Uterus (tissue), 4 donors: Measurements from ENCODE around the gene HLA-DOA. TPM values are rescaled to one million over a fixed set of nuclear protein-coding genes. Genes with fewer than 3 reads are reported as not detected.

Source experiments
- DNase-seq, 2 donors: peaks; one replicate each; pipeline ENCODE4 v3.0.0-alpha.2; 2019 to 2020
- H3K27ac ChIP-seq, 2 donors: fragments of 200-600 bp; sonication (generic); 1 replicate in 1 of 2; 2 replicates in 1 of 2; pipeline ENCODE4 v1.5.1; 2016 to 2018
- H3K27me3 ChIP-seq, 2 donors: fragments of 200-600 bp; sonication (generic); one replicate each; pipeline ENCODE4 v1.5.1; 2018 to 2019; ENCODE audit warnings: control low read depth in 1 of 2
- H3K36me3 ChIP-seq, 2 donors: fragments of 200-600 bp; sonication (generic); one replicate each; pipeline ENCODE4 v1.5.1; 2019; ENCODE audit warnings: control low read depth in 1 of 2
- H3K4me1 ChIP-seq, 2 donors: fragments of 200-600 bp; sonication (generic); one replicate each; pipeline ENCODE4 v1.5.1; 2018 to 2019; ENCODE audit warnings: control low read depth in 1 of 2
- H3K4me3 ChIP-seq, 2 donors: fragments of 200-600 bp; sonication (generic); 1 replicate in 1 of 2; 2 replicates in 1 of 2; pipeline ENCODE4 v1.5.1; 2018 to 2019; ENCODE audit warnings: mild to moderate bottlenecking in 1 of 2
- H3K9me3 ChIP-seq, 2 donors: fragments of 200-600 bp; sonication (generic); one replicate each; pipeline ENCODE4 v1.5.1; 2019; ENCODE audit warnings: control low read depth in 1 of 2
- POLR2A ChIP-seq, 2 donors: fragments of 450-650 bp; IDR thresholded peaks; one replicate each; pipeline ENCODE4 v1.6.1; 2016; ENCODE audit warnings: antibody characterized with exemption in 2 of 2, mild to moderate bottlenecking in 1 of 2, moderate library complexity in 1 of 2
- intact Hi-C: fragments of 100-400 bp; cut with DNase I; formaldehyde crosslinking; loops from one replicate; pipeline ENCODE4 v1.15.1; 2023; ENCODE audit warnings: low total_unique reads
- total RNA-seq, 4 donors: library from RNA; depleted of rRNA in 3 of 4; stranded (reverse); fragments of >200 nt in 3 of 4; gene quantifications; one replicate each; pipeline versions ENCODE4 v1.1.0 to v1.2.4, GENCODE V29; 2014 to 2023
- TF ChIP-seq, protein P1 (sequence below), 4 experiments: fragments of 200-600 bp in 2 of 4; fragments of 450-650 bp in 2 of 4; sonication (generic) in 2 of 4; IDR thresholded peaks; one replicate each; pipeline ENCODE4 v1.5.1; 2016 to 2019; ENCODE audit warnings: antibody characterized with exemption in 4 of 4, mild to moderate bottlenecking in 2 of 4, moderate library complexity in 1 of 4
- donor health status: DM: yes; HTN: yes; CAD: no.

HLA-DOA gene
- total RNA-seq, 4 donors from 2014 or later = 8.2 to 34.1 (median 18.4) TPM

DNA sequence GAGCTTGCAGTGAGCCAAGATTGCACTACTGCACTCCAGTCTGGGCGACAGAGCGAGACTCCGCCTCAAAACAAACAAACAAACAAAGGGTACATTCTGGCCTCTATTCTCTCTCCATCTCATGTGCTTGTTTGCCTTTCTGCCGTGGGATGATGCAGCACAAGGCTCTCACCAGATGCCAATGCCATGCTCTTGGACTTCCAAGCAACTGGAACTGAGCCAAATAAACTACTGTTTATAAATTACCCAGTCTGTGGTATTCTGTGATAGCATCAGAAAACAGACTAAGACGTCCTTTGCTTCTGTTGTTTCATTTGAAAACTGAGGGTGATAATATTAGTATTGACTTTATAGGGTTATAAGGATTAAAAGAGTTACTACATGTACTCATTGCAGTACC, 44.6 kb downstream of the HLA-DOA start:
- Histone ChIP-seq H3K27ac (no peak overlapping the region), H3K36me3 (no peaks in the 10 kb centered on the region), H3K4me1 (peaks cover 0 to 5% of the 10 kb centered on the region in 2 donors), H3K4me3 (no peak overlapping the region), H3K27me3 (no peaks in the 10 kb centered on the region), H3K9me3 (no peaks in the 10 kb centered on the region)
- intact Hi-C loops = no loop called here
- TF ChIP-seq, protein P1, sequence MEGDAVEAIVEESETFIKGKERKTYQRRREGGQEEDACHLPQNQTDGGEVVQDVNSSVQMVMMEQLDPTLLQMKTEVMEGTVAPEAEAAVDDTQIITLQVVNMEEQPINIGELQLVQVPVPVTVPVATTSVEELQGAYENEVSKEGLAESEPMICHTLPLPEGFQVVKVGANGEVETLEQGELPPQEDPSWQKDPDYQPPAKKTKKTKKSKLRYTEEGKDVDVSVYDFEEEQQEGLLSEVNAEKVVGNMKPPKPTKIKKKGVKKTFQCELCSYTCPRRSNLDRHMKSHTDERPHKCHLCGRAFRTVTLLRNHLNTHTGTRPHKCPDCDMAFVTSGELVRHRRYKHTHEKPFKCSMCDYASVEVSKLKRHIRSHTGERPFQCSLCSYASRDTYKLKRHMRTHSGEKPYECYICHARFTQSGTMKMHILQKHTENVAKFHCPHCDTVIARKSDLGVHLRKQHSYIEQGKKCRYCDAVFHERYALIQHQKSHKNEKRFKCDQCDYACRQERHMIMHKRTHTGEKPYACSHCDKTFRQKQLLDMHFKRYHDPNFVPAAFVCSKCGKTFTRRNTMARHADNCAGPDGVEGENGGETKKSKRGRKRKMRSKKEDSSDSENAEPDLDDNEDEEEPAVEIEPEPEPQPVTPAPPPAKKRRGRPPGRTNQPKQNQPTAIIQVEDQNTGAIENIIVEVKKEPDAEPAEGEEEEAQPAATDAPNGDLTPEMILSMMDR (IDR thresholded peaks at IDR 0.05) = no peak
- TF ChIP-seq POLR2A (IDR thresholded peaks at IDR 0.05) = no peak
- DNase-seq = no peak

DNA sequence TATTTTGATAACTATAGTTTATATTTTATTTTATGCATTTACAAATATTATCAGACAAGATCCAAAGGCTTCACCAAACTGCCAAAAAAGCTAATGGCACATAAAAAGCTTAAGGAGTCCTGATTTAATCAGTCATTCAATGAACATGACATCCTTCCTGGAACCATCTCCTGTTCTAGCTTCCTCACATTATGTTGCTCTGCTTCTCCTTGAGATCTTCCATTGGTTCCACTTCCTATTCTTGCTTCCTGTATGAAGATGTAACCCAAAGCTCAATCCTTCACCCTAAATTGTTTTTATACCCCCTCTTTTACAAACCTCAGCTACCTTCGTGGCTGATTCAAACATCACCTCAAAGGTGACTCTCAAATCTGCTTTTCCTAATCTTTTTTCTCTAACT, 45.5 kb downstream of the HLA-DOA start:
- no peak for DNase-seq

DNA sequence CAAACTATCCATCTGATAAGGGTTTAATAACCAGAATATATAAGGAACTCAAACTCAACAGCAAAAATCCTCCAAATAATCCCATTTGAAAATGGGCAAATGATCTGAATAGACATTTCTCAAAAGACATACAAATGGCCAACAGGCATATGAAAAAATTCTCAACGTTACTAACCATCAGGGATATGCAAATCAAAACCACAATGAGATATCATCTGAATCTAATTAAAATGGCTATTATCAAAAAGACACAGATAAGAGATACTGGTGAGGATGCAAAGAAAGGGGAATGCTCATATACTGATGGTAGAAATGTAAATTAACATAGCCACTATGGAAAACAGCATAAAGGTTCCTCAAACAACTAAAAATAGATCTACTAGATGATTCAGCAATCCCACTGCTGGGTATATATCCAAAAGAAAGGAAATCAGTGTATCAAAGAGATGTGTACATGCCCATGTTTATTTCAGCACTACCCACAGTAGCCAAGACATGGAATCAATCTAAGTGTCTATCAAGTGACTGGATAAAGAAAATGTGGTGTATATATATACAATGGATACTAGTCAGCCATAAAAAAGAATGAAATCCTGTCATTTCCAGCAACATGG, 47.1 kb downstream of the HLA-DOA start:
- intact Hi-C loops = no loop called here
- Histone ChIP-seq H3K4me1 (peaks cover 0 to 5% of the 10 kb centered on the region in 2 donors), H3K9me3 (no peaks in the 10 kb centered on the region), H3K4me3 (no peak overlapping the region), H3K27ac (no peak overlapping the region), H3K36me3 (no peaks in the 10 kb centered on the region), H3K27me3 (no peaks in the 10 kb centered on the region)
- DNase-seq = no peak
- TF ChIP-seq POLR2A (IDR thresholded peaks at IDR 0.05) = no peak
- TF ChIP-seq, protein P1 (IDR thresholded peaks at IDR 0.05) = no peak

More for the DNA sequence above, 45.5 kb downstream of the HLA-DOA start:
- Histone ChIP-seq H3K4me1 (peaks cover 0 to 5% of the 10 kb centered on the region in 2 donors), H3K4me3 (no peak overlapping the region), H3K27me3 (no peaks in the 10 kb centered on the region), H3K27ac (no peak overlapping the region), H3K36me3 (no peaks in the 10 kb centered on the region), H3K9me3 (no peaks in the 10 kb centered on the region)
- no peak for TF ChIP-seq POLR2A (IDR thresholded peaks at IDR 0.05)
- TF ChIP-seq, protein P1 (IDR thresholded peaks at IDR 0.05) = no peak
- intact Hi-C loops = no loop called here

DNA sequence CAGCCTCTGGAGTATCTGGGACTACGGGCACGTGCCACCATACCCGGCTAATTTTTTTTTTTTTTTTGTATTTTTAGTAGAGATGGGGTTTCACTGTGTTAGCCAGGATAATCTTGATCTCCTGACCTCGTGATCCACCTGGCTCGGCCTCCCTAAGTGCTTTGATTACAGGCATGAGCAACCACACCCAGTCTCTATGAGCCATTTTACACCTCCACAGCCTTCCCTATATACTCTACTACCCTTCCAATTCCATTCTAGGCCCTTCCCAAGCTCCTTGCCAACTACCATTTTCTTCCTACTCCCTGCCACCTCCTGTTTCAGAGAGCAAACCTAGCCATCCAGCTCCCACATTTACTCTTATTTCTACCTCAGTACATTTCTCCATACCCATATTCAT, 48.8 kb downstream of the HLA-DOA start:
- no peak for DNase-seq
- H3K36me3 ChIP-seq = no peaks in the 10 kb centered on the region

DNA sequence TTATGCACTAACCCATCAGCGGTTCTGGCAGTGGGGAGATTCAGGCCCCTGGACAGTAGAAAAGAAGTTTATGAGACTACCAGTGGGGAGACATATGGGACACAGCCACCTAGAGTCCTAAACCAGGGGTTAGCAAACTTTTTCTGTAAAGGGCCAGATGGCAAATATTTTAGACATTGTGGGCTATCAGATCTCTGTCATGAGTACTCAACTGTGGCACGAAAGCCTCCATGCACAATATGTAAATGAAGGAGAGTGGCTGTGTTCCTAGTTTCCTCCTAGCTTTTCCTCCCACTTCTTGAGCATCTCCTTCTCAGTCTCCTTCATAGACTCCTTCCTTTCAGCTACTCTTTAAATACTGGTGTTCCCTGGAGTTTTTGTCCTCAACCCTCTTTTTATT, 53.2 kb downstream of the HLA-DOA start:
- Histone ChIP-seq H3K4me3 (no peak overlapping the region), H3K36me3 (no peaks in the 10 kb centered on the region), H3K4me1 (peaks cover 0 to 6% of the 10 kb centered on the region in 2 donors), H3K9me3 (no peaks in the 10 kb centered on the region), H3K27me3 (no peaks in the 10 kb centered on the region), H3K27ac (no peak overlapping the region)
- no peak for TF ChIP-seq POLR2A (IDR thresholded peaks at IDR 0.05)
- TF ChIP-seq, protein P1 (IDR thresholded peaks at IDR 0.05) = no peak
- DNase-seq = no peak
- intact Hi-C loops = no loop called here

More for the DNA sequence above, 48.8 kb downstream of the HLA-DOA start:
- no peak overlapping the region for H3K27ac ChIP-seq
- no peaks in the 10 kb centered on the region for H3K4me1 ChIP-seq
- H3K27me3 ChIP-seq = no peaks in the 10 kb centered on the region
- no peaks in the 10 kb centered on the region for H3K9me3 ChIP-seq
- TF ChIP-seq POLR2A (IDR thresholded peaks at IDR 0.05) = no peak
- TF ChIP-seq, protein P1 (IDR thresholded peaks at IDR 0.05) = no peak
- H3K4me3 ChIP-seq = no peak overlapping the region
- intact Hi-C loops = no loop called here
